PC-9 (cell line): Measurements from ENCODE around the gene DYRK2.

Source experiments
- EZH2 ChIP-seq: fragments of 200-600 bp; sonication (generic); IDR thresholded peaks from 2 replicates; pipeline ENCODE4 v1.8.0; 2017; ENCODE audit warnings: antibody characterized with exemption, low read depth
- TF ChIP-seq, protein P1 (sequence below): fragments of 200-600 bp; sonication (generic); conservative IDR thresholded peaks from 2 replicates; pipeline ENCODE4 v1.6.1; 2017; ENCODE audit warnings: mixed run types, antibody characterized with exemption, mild to moderate bottlenecking, moderate library complexity

- TF ChIP-seq, protein P1, sequence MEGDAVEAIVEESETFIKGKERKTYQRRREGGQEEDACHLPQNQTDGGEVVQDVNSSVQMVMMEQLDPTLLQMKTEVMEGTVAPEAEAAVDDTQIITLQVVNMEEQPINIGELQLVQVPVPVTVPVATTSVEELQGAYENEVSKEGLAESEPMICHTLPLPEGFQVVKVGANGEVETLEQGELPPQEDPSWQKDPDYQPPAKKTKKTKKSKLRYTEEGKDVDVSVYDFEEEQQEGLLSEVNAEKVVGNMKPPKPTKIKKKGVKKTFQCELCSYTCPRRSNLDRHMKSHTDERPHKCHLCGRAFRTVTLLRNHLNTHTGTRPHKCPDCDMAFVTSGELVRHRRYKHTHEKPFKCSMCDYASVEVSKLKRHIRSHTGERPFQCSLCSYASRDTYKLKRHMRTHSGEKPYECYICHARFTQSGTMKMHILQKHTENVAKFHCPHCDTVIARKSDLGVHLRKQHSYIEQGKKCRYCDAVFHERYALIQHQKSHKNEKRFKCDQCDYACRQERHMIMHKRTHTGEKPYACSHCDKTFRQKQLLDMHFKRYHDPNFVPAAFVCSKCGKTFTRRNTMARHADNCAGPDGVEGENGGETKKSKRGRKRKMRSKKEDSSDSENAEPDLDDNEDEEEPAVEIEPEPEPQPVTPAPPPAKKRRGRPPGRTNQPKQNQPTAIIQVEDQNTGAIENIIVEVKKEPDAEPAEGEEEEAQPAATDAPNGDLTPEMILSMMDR = no peak
- TF ChIP-seq EZH2 = no peak
Observed at GRCh38 chr12:67655829-67656228, 7.3 kb downstream of the DYRK2 start.
